Frontal cortex (tissue), 4 donors: ENCODE results near the gene TMPRSS9. TPM values are rescaled to one million over a fixed set of nuclear protein-coding genes. Genes with fewer than 3 reads are reported as not detected.
A peak's percentile ranks its signal among the peaks of the same experiment; 100 is the strongest.
"Not testable (repeated sequence)": the region's sequence is repeated elsewhere in the genome, so short reads cannot be mapped to it uniquely, and the experiment has no call there.

Source experiments
- DNase-seq, 2 donors: peaks; one replicate each; pipeline ENCODE4 v3.0.0; 2012; ENCODE audit warnings: low spot score in 2 of 2
- FAIRE-seq: peaks from 2 replicates; lab custom pipeline; 2012; peaks lifted over from hg19 to GRCh38; lab: Jason Lieb, UNC
- total RNA-seq: library from RNA; depleted of rRNA; stranded (reverse); fragments of >200 nt; gene quantifications from one replicate; pipeline ENCODE4 v1.2.3, GENCODE V29; 2014
- donor health status: control.
- donor health status: control.
- donor health status: control.

Gene TMPRSS9
- total RNA-seq, 1 donor from 2014 or later: 0.41 TPM

DNA sequence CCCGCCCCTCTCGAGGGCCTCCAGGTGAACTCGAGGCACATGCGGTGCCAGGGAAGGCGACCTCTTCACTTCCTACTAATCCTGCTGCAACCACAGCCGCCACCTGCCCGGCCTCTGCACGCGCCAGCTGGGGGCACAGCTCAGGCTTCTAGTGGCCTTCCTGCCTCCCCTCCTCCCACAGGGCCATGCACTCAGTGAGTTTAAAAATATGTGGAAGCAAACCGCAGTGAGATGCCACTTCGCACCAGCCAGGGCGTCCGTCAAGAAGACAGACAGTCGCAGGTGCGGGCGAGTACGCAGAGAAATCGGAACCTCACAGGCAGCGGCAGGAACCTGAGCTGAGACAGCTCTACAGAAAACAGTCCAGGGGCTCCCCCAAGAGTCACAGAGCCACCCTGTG, 86.3 kb downstream of the TMPRSS9 start:
- DNase-seq (no peak), FAIRE-seq (no peak)

DNA sequence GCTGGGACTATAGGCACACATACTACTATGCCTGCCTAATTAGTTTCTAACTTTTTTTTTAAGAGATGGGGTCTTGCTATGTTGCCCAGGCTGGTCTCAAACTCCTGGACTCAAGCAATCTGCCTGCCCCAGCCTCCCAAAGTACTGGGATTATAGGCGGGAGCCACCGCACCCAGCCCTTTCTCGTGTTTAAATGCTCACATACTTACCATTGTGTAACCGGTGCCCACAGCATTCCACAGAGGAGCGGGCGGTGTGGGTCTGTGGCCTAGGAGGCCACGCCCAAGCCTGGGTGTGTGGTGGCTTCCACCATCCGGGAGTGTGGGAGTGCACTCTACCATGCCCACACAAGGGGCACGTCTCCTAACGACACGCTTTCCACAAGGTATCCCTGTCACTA, 89.0 kb downstream of the TMPRSS9 start:
- DNase-seq (no peak), FAIRE-seq (no peak)

DNA sequence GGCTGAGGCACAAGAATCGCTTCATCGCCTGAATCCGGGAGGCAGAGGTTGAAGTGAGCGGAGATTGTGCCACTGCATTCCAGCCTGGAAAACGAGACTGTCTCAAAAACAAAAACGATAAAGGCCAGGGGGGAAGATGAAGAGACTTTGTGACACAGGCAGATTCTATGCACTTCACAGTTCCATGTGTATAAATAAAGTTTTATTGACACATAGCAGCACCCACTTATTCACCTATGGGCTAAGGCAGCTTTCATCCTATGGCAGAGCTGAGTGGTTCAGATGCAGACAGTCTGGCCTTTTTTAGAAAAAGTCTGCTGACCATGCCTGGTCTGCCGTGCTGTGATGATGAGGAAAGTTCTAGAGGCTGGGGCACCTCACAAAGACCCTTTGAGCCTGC, 91.1 kb downstream of the TMPRSS9 start:
- FAIRE-seq (no peak), DNase-seq (no peak)

DNA sequence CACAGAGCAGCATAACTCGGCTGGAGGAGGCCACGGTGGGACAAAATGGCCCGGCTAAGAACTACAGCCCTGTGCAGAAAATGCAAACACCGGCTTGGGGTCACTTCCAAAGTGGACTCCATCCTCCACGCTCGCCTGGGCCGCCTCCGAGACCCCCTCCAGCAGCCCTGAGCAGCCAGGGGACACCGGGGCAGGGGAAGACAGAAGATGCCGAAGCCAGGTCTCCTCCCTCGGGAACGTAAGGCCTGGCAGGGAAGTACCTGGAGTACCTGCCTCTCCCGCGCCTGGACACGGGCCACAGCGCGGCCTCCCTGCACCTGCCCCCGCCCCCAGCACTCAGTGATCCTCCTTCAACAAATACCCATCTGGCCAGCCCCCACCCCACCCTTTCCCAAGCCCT, 91.7 kb downstream of the TMPRSS9 start:
- FAIRE-seq: no peak
- no peak for DNase-seq

DNA sequence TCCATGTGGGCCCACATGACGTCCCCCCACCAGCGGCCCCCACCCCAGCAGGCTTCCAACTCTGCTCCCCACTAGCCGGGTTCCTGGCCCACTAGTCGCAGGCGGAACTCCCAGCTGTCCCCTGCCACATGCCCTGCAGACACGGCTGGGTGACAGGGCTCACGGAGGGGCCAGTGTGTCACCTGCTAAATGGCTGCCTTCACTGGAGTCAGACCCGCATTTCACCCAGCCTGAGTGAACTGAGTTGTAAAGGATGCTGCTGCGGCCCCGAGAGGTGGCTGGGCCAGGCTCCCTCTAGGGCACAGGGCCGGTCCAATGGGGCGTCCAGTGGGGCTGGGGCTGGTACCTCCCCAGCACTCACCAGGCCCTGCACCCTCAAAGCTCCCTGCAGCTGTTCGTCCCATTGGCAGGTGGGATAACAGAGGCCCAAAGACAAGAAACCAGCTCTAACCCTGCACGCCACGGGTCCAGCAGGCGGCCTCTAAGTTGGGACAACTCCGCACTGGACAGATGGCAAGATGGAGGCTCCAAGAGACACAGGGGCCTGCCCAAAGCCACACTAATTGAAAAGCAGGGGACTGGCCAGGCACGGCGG, 93.5 kb downstream of the TMPRSS9 start:
- no peak for FAIRE-seq
- DNase-seq: no peak

DNA sequence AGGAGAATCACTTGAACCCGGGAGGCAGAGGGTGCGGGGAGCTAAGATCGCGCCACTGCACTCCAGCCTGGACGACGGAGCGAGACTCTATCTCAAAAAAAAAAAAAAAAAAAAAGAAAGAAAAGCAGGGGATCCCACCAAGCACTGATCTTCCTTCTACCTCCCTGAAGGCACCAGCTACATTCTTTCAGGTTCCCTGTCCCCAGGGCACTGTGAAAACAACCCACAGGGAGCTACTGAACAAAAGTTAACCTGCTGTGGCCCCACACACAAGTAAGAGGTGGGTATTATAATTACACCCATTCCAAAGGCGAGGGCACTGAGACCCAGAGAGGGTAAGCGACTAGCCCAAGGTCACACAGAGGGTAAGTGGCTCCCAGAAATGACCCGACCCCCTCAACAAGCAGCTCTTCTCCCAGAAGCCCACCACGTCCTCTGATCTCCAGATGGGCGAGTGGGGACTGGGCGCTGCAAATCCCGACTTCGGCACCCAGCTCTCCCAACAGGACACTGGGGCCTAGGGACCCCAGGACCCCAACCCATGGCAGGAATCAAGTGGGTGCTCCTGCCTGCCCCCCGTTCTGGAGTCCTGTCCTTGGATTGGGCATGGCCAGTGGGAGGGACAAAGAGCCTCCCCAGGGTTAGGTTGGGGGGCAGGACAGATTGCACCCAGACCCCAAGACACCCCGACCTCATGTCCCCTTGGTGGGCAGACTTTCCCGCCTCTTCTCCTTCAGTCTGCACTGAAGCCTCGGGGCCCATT, 94.3 kb downstream of the TMPRSS9 start:
- FAIRE-seq (no peak), DNase-seq (no peak)

DNA sequence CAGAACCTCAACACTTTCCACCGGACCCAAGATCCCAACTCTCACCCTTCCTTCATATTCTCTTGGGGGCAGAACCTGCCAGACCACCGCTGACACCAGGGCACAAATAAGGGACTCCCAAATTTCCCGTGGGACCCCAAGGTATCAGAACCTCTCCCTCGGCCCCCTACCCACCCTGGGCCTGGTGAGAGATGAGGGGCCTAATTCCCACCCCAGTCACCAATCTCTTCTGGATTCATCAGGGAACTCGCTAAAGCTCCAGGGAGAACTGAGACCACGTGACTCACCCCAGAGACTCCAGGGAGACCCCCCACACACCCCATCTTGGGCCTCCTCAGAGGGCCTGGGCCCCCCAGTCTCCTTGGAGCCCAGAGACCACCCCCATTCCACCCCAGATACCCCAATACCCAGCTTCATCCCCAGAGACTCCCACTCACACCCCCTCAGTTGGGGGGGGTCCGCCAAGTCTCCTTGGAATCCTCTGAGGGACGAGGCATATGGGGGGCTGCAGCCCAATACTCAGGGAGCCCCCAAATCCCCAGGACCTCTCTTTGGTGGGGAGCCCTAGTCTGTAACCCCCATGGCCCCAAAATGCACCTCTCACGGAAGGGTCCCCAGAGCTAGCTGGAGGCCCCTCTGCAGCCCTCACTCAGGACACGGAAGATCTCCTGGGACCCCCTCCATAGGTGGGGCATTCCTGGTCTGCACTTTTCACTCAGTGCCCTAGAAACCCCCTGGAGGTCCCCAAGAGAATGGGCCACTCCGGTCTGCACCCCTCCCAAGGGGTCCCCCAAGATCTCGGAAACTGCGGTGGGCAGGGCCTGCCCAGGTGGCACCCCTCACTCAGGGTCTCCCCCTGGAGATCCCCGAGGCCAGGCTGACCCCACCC, 95.1 kb downstream of the TMPRSS9 start:
- DNase-seq (no peak), FAIRE-seq (no peak)

DNA sequence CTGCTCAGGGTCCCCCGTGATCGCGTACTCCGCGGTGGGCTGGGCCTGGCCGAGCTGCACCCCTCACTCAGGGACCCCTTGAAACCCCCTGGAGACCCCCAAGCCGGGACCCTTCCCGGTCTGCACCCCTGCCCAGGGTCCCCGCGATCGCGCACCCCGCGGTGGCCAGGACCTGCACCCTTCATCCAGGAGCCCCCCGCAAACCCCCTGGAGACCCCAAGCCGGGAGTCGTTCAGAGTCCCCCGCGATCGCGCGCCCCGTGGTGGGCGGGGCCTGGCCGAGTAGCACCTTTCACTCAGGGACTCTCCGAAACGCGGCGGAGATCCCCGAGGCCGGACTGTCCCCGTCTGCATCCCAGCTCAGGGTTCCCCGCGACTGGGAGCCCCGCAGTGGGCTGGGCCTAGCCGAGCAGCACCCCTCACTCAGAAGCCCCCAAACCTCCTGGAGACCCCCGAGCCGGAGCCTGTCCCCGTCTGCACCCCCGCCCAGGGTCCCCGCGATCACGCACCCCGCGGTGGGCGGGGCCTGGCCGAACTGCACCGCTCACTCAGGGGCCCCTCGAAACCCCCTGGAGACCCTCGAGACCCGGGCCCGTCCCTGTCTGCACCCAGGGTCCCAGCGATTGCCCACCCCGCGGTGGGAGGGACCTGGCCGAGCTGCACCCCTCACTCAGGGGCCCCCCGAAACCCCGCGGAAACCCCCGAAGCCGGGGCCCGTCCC, 95.9 kb downstream of the TMPRSS9 start:
- FAIRE-seq: no peak
- peak in 1 of 2 donors; percentile 66 for DNase-seq

DNA sequence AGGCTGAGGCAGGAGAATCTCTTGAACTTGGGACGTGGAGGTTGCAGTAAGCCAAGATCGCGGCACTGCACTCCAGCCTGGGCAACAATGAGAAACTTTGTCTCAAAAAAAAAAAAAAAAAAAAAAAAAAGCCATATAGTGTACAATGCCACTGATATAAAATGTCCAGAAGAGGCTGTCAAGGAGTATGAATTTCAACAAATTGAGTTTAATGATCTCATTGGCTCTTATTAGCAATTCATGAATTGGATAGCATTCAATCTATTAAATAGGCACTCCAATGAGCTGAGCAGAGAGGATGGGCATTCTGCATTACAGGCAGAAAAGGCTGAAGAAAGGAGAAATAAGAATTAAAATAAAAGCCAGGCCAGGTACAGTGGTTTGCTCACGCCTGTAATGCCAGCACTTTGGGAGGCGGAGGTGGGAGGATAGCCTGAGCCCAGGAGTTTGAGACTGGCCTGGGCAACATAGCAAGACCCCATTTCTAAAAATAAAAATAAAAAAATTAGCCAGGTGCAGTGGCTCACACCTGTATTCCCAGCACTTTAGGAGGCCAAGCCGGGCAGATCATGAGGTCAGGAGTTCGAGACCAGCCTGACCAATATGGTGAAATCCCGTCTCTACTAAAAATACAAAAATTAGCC, 97.5 kb downstream of the TMPRSS9 start:
- DNase-seq (no peak), FAIRE-seq (no peak)

DNA sequence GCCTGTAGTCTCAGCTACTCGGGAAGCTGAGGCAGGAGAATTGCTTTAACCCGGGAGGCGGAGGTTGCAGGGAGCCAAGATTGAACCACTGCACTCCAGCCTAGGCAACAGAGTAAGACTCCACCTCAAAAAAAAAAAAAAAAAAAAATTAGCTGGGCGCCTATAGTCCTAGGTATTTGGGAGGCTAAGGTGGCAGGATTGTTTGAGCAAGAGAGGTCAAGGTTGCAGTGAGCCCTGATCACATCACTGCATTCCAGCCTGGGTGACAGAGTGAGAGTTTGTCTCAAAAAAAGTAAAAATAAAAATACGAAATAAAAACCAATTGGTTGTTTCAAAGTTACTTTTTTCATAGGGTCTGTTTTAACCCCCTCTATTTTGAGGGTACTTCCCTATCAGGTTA, 98.0 kb downstream of the TMPRSS9 start:
- DNase-seq (no peak), FAIRE-seq (no peak)

DNA sequence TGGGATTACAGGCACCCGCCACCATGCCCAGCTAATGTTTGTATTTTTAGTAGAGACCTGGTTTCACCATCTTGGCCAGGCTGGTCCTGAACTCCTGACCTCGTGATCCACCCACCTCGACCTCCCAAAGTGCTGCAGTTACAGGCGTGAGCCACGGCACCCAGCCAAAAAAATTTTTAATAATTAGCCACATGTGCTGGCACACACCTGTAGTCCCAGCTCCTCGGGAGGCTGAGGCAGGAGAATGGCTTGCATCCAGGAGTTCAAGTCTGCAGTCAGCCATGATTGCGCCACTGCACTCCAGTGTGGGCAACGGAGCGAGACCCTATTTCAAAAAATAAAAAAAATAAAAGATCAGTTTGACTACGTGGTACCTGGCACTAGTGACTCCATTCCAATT, 98.7 kb downstream of the TMPRSS9 start:
- not testable (repeated sequence) for FAIRE-seq

DNA sequence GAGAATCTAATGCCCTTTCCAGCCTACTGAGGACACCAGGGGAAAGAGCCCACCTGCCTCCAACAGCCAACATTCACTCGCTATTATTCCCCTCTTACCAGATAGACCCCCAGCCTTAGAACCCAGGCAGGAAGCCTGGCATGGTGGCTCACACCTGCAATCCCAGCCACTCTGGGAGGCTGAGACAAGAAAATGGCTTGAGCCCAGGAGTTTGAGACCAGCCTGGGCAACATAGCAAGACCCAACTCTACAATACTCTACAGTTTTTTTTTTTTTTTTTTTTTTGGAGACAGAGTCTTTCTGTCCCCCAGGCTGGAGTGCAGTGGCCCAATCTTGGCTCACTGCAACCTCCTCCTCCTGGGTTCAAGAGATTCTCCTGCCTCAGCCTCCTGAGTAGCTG, 100.2 kb downstream of the TMPRSS9 start:
- FAIRE-seq (no peak), DNase-seq (no peak)

More for the DNA sequence above, 98.7 kb downstream of the TMPRSS9 start:
- not testable (repeated sequence) for DNase-seq

DNA sequence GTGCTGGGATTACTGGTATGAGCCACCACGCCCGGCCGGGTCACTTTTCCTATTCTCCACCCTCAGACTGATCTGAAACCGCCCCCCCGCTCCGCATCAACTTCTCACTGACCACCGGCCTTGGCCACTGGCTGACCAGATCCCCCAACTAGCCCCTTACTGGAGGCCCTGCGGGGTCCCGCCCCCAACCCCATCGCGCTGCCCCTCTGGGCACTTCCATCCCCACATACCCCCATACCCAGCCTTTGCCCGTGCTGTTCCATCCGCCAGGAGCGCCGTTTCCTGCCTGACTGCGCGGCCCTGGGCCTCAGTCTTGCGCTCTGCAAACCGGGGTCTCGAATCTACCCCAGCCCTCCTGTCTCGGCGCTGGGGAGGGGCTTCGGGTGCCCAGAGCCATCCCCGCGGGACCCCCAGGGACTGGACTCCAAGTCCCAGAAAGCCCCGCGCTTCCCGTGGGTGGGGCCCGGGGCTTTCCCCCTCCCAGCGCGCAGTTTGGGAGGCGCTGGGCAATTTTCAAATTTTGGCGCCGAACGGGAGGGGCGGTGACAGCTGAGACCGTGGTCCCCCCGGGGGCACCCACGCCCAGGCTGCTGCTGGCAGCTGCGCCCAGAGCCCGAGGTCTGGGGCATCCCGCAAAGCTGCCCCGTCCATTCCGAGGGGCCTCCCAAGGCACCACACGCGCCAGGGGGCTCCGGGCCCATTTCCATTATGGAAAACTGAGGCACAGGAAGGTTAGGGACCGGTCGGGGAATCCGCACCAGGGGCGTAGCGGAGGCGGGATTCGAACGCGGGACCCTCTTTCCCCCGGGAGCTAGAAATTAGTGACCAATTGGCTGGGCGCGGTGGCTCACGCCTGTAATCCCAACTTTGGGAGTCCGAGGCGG, 101.9 kb downstream of the TMPRSS9 start:
- no peak for FAIRE-seq

DNA sequence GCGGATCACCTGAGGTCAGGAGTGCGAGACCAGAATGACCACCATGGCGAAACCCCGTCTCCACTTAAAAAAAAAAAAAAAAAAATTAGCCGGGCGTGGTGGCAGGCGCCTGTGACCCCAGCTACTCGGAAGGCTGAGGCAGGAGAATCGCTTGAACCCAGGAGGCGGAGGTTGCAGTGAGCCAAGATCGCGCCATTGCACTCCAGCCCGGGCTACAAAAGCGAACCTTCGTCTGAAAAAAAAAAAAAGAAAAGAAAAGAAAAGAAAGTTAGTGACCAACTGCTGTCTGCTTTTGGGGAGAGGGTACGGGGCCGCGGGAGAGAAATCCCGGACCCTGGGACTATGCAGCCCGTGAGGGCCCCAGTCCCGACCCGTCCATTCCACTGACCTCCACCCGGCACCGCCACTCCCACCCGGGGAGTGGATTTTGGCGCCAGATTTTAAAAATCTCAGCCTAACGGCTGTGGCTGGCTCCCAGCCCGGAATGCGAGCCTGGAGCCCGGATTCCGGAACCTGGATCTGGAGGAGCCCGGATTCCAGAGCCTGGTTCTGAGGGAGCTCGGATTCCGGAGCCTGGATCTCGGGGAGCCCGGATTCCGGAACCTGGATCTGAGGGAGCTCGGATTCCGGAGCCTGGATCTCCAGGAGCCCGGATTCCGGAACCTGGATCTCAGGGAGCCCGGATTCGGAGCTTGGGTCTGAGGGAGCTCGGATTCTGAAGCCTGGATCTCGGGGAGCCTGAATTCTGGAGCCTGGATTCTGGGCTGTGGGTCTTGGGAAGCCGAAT, 102.8 kb downstream of the TMPRSS9 start:
- FAIRE-seq (no peak), DNase-seq (peak; percentile 74 to 91)

More for the DNA sequence above, 101.9 kb downstream of the TMPRSS9 start:
- peak; percentile 62 to 65 for DNase-seq

DNA sequence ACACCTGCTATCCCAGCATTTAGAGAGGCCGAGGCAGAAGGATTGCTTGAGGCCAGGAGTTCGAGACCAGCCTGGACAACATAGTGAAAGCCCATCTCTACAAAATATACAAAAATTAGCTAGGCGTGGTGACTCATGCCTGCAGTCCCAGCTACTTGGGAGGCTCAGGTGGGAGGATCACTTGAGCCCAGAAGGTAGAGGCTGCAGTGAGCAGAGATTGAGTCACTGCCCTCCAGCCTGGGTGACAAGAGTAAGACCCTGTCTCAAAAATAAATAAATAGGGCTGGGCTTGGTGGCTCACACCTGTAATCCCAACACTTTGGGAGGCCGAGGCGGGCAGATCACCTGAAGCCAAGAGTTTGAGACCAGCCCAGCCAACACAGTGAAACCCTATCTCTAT, 103.6 kb downstream of the TMPRSS9 start:
- FAIRE-seq: not testable (repeated sequence)

DNA sequence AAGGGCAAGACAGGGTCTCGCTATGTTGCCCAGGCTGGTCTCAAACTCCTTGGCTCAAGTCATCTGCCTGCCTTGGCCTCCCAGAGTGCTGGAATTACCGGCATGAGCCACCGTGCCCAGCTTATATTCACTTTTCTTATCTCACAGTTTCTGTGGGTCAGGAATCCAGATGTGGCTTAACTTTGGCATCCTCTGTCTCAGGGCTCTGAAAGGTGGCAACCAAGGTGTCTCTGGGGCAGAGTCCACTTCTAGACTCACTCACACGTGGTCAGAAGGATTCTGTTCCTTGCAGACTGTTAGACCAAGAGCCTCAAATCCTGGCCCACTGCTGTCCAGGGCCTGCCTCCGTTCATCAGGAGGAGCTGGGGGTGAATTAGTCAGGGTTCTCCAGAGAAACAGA, 104.3 kb downstream of the TMPRSS9 start:
- DNase-seq (no peak), FAIRE-seq (no peak)

More for the DNA sequence above, 103.6 kb downstream of the TMPRSS9 start:
- not testable (repeated sequence) for DNase-seq

DNA sequence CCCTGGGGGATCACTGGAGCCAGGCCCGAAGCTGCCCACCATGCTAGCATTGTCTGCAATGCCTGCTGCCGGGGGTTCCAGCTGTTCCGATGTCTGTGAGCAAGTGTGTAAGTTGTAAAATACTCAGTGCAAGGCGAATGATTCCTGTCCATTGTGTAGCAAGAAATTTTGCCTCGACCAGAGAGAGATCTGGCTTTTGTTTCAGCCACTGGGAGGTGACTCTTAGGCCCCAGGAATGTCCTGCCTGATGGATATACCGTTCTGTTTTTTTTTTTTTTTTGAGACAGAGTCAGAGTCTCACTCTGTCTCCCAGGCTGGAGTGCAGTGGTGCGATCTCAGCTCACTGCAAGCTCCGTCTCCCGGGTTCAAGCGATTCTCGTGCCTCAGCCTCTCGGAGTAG, 108.5 kb downstream of the TMPRSS9 start:
- FAIRE-seq: no peak
- no peak for DNase-seq
